K562 (cell line): ENCODE data around the gene JRKL. TPM values are rescaled to one million over a fixed set of nuclear protein-coding genes. Genes with fewer than 3 reads are reported as not detected.

Source experiments
- ATAC-seq: fragments of 200-7000 bp; cut with Tn5 transposase; 3 replicates; pipeline ENCODE4 v1.9.1; 2020; ENCODE audit warnings: moderate library complexity
- BruUV-seq: library from RNA; stranded (reverse); fragments of 400-500 nt; replicated peaks from 2 replicates; lab custom pipeline; 2021; lab: Mats Ljungman, UMichigan
- CTCF ChIA-PET: fragments of 300-600 bp; formaldehyde crosslinking; extraction: SDS; loops from one replicate; lab custom pipeline; 2021; ENCODE audit warnings: low intra/inter-chr PET ratio; lab: Yijun Ruan, JAX
- POLR2A ChIA-PET: fragments of 300-600, 350-650 bp; sonication (Branson Sonifier 250); formaldehyde crosslinking; extraction: SDS; loops from one replicate; lab custom pipeline; 2021; ENCODE audit warnings: antibody characterized with exemption, inconsistent platforms; lab: Yijun Ruan, JAX
- DNase-seq, 4 experiments: peaks; one replicate each; pipeline versions ENCODE4 v3.0.0 to v3.0.0-alpha.2; 2011 to 2018; ENCODE audit warnings: low spot score in 3 of 4, mixed read lengths in 3 of 4; ENCODE audit errors: extremely low read depth in 1 of 4
- FAIRE-seq: peaks from 2 replicates; lab custom pipeline; 2011; peaks lifted over from hg19 to GRCh38; lab: Jason Lieb, UNC
- H2AFZ ChIP-seq: 2 replicates; pipeline ENCODE4 v1.6.0; 2011; ENCODE audit warnings: low read depth, low read length, control low read depth, inconsistent platforms
- H3K27ac ChIP-seq: fragments of 200-600 bp; 3 replicates; pipeline ENCODE4 v1.8.0; 2011; ENCODE audit warnings: low read depth, mild to moderate bottlenecking, control low read depth, inconsistent platforms, low read length, moderate library complexity, mixed read lengths; ENCODE audit errors: extremely low read depth
- H3K27me3 ChIP-seq, 2 experiments: fragments of 300-600 bp in 1 of 2; 2 replicates in 1 of 2; 3 replicates in 1 of 2; pipeline versions ENCODE4 v1.6.0 to v1.8.0; 2011; ENCODE audit warnings: inconsistent platforms in 2 of 2, low read length in 2 of 2, mild to moderate bottlenecking in 1 of 2, mixed read lengths in 1 of 2, moderate library complexity in 1 of 2; ENCODE audit not compliant: control insufficient read depth in 2 of 2, insufficient read depth in 2 of 2
- H3K36me3 ChIP-seq: fragments of 300-600 bp; 3 replicates; pipeline ENCODE4 v1.8.0; 2011; ENCODE audit warnings: mild to moderate bottlenecking, low read length, inconsistent platforms; ENCODE audit not compliant: control insufficient read depth, insufficient read depth
- H3K4me1 ChIP-seq, 2 experiments: fragments of 200-600 bp in 1 of 2; replicated peaks in 1 of 2; 2 replicates in 1 of 2; 3 replicates in 1 of 2; pipeline versions ENCODE4 v1.5.1 to v1.8.0; 2011; ENCODE audit warnings: inconsistent platforms in 2 of 2, low read length in 2 of 2, mild to moderate bottlenecking in 1 of 2, mixed read lengths in 1 of 2, moderate library complexity in 1 of 2; ENCODE audit not compliant: control insufficient read depth in 2 of 2, insufficient read depth in 2 of 2
- H3K4me2 ChIP-seq: 2 replicates; pipeline ENCODE4 v1.6.1; 2011; ENCODE audit warnings: low read length, control low read depth, inconsistent platforms, mixed read lengths; ENCODE audit not compliant: insufficient read depth
- H3K4me3 ChIP-seq: fragments of 200-600 bp; sonication (generic), shearing (Covaris generic); 2 replicates; pipeline ENCODE4 v1.5.1; 2016; ENCODE audit warnings: control low read depth, inconsistent platforms
- H3K79me2 ChIP-seq: fragments of 200-600 bp; 3 replicates; pipeline ENCODE4 v1.8.0; 2011; ENCODE audit warnings: low read length, inconsistent platforms; ENCODE audit not compliant: control insufficient read depth, insufficient read depth
- H3K9ac ChIP-seq, 2 experiments: 2 replicates each; pipeline versions ENCODE4 v1.6.0 to v1.6.1; 2011; ENCODE audit warnings: low read depth in 2 of 2, low read length in 2 of 2, control low read depth in 1 of 2, inconsistent platforms in 1 of 2, mild to moderate bottlenecking in 1 of 2, mixed read lengths in 1 of 2; ENCODE audit not compliant: insufficient read depth in 1 of 2
- H3K9me1 ChIP-seq: one replicate; pipeline ENCODE4 v1.6.0; 2011; ENCODE audit warnings: inconsistent platforms, mild to moderate bottlenecking, low read length, moderate library complexity; ENCODE audit not compliant: control insufficient read depth, insufficient read depth
- H3K9me3 ChIP-seq: replicated peaks from 2 replicates; pipeline ENCODE4 v1.5.1; 2011; ENCODE audit warnings: low read depth, low read length, inconsistent platforms; ENCODE audit not compliant: control insufficient read depth, insufficient read depth
- H4K20me1 ChIP-seq: replicated peaks from 2 replicates; pipeline ENCODE4 v1.6.1; 2011; ENCODE audit warnings: low read length, inconsistent platforms, mixed read lengths; ENCODE audit not compliant: control insufficient read depth, insufficient read depth
- FOXA3 ChIP-seq, 2 experiments: fragments of 450-650 bp in 1 of 2; sonication (generic) in 1 of 2; formaldehyde crosslinking; IDR thresholded peaks in 1 of 2; conservative IDR thresholded peaks in 1 of 2; 2 replicates each; pipeline versions ENCODE4 v1.4.0 to v1.8.0; 2020 to 2022; ENCODE audit warnings: mild to moderate bottlenecking in 2 of 2, missing genetic modification reagents in 1 of 2
- ILK ChIP-seq: fragments of 450-650 bp; IDR thresholded peaks from 2 replicates; pipeline ENCODE4 v1.6.1; 2016; ENCODE audit warnings: missing genetic modification characterization, low read depth, mild to moderate bottlenecking, missing compliant biosample characterization, moderate library complexity, borderline replicate concordance
- KLF6 ChIP-seq: fragments of 250-450 bp; sonication (Bioruptor Pico); IDR thresholded peaks from 2 replicates; pipeline ENCODE4 v1.4.0; 2020; ENCODE audit warnings: mild to moderate bottlenecking, moderate library complexity, borderline replicate concordance
- SREBF1 ChIP-seq: fragments of 150-350 bp; IDR thresholded peaks from 2 replicates; pipeline ENCODE4 v1.6.1; 2014; ENCODE audit warnings: antibody characterized with exemption, low read depth, low read length, borderline replicate concordance
- SRF ChIP-seq, 2 experiments: fragments of 250-450, 450-650 bp in 1 of 2; sonication (Bioruptor Pico) in 1 of 2; sonication (generic) in 1 of 2; formaldehyde crosslinking; IDR thresholded peaks; 2 replicates each; pipeline versions ENCODE4 v1.5.0 to v1.5.1; 2020 to 2022; ENCODE audit warnings: mild to moderate bottlenecking in 1 of 2, missing genetic modification reagents in 1 of 2
- WGBS: fragments of 100-300 bp; shearing (Covaris generic); methylation state at CpG from one replicate; pipeline ENCODE4 v1.1.6; 2016; ENCODE audit warnings: low coverage, mixed read lengths; ENCODE audit not compliant: insufficient coverage; ENCODE audit errors: missing lambda C conversion rate; 5-methylcytosine and 5-hydroxymethylcytosine counted together
- in situ Hi-C: fragments of 300-500 bp; cut with MboI; formaldehyde crosslinking; loops from 4 replicates; pipeline ENCODE4 v1.15.0; 2018; ENCODE audit warnings: inconsistent platforms, mixed read lengths
- intact Hi-C: fragments of 100-400 bp; cut with micrococcal nuclease; formaldehyde crosslinking; loops from 2 replicates; pipeline ENCODE4 v1.14.2; 2022
- polyA plus RNA-seq, 8 experiments: library from polyadenylated mRNA; depleted of rRNA in 4 of 8; stranded (reverse) in 5 of 8; unstranded in 3 of 8; fragments of >200 nt; fragmentation: Nextera tagmentation in 2 of 8; fragmentation: Illumina TruSeq in 1 of 8; extraction: Ambion mirVana in 2 of 8; extraction: Trizol in 1 of 8; gene quantifications; 2 replicates each; pipeline versions ENCODE4 v1.2.1 to v1.2.3, GENCODE V29; 2011 to 2014; ENCODE audit warnings: inconsistent platforms in 1 of 8, missing spikeins in 1 of 8
- total RNA-seq, 7 experiments: library from RNA; depleted of rRNA in 6 of 7; stranded (reverse); fragments of >200 nt in 6 of 7; fragmentation: Illumina TruSeq in 2 of 7; extraction: Trizol in 2 of 7; gene quantifications; 2 replicates each; pipeline versions ENCODE4 v1.2.1 to v1.2.3, GENCODE V29; 2011 to 2021; ENCODE audit warnings: low replicate concordance in 1 of 7
- TF ChIP-seq, protein P1 (sequence below), 2 experiments: fragments of 450-650 bp in 1 of 2; sonication (generic) in 1 of 2; formaldehyde crosslinking in 1 of 2; IDR thresholded peaks in 1 of 2; conservative IDR thresholded peaks in 1 of 2; 2 replicates each; pipeline versions ENCODE4 v1.6.1 to v1.8.1; 2016 to 2023; ENCODE audit warnings: mild to moderate bottlenecking in 2 of 2, moderate library complexity in 2 of 2, inconsistent platforms in 1 of 2, missing genetic modification reagents in 1 of 2
- TF ChIP-seq, protein P2 (sequence below): IDR thresholded peaks from 2 replicates; pipeline ENCODE4 v1.6.1; 2014; ENCODE audit warnings: antibody characterized with exemption

JRKL gene
- total and polyA plus RNA-seq, 9 of the 15 experiments (the other 6 are each of a cell fraction or from before 2014, with no cell fraction given) = 4.5 to 14.8 (median 8.5) TPM

DNA sequence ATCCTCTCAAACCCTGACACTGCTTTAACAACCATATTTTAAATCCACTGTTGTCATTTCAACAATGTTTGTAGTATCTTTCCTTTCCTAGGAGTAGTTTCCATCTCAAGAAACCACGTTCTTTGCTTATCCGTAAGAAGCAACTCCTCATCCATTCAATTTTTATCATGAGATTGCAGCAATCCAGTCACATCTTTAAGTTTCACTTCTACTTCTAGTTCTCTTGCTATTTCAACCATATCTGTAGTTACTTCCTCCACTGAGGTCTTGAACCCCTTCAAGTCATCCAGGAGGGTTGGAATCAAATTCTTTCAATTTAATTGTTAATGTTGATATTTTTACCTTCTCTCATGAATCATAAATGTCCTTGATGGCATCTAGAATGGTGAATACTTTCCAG is 22.5 kb upstream of the JRKL start:
- 44% methylated on average over 2 of the region's 2 CpGs for WGBS
- H3K36me3 ChIP-seq = peaks cover 20% of the 10 kb centered on the region; the same call in 2 of the 3 replicates
- in situ Hi-C loops (no loop called here), intact Hi-C loops (no loop called here)
- no peak for TF ChIP-seq SRF (CRISPR knock-in tag; IDR thresholded peaks at IDR 0.05)
- TF ChIP-seq, protein P1, sequence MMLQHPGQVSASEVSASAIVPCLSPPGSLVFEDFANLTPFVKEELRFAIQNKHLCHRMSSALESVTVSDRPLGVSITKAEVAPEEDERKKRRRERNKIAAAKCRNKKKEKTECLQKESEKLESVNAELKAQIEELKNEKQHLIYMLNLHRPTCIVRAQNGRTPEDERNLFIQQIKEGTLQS (IDR thresholded peaks at IDR 0.05) = no peak
- TF ChIP-seq, protein P1 (CRISPR knock-in tag; conservative IDR thresholded peaks at IDR 0.05) = no peak
- no peak for TF ChIP-seq SREBF1
- TF ChIP-seq KLF6 (CRISPR knock-in tag) = no peak
- TF ChIP-seq, protein P2, sequence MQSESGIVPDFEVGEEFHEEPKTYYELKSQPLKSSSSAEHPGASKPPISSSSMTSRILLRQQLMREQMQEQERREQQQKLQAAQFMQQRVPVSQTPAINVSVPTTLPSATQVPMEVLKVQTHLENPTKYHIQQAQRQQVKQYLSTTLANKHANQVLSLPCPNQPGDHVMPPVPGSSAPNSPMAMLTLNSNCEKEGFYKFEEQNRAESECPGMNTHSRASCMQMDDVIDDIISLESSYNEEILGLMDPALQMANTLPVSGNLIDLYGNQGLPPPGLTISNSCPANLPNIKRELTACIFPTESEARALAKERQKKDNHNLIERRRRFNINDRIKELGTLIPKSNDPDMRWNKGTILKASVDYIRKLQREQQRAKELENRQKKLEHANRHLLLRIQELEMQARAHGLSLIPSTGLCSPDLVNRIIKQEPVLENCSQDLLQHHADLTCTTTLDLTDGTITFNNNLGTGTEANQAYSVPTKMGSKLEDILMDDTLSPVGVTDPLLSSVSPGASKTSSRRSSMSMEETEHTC = no peak
- TF ChIP-seq ILK (tag) = no peak
- no peak for TF ChIP-seq FOXA3 (CRISPR knock-in tag; conservative IDR thresholded peaks at IDR 0.05 in 1 of 2, IDR thresholded peaks at IDR 0.05 in 1 of 2)
- CTCF ChIA-PET = interaction anchor here (0.6 kb wide), 1 partner anchor 76 kb away, joined by 3 read pairs; no protein-coding TSS in a partner anchor
- H3K9me1 ChIP-seq = no peaks in the 10 kb centered on the region
- DNase-seq (no peak), ATAC-seq (no peak), FAIRE-seq (no peak)
- no peak overlapping the region for H2AFZ ChIP-seq
- POLR2A ChIA-PET = no interaction called here
- no peaks in the 10 kb centered on the region for H4K20me1 ChIP-seq
- H3K4me3 ChIP-seq = no peak overlapping the region
- H3K27me3 ChIP-seq = no peaks in the 10 kb centered on the region
- H3K9me3 ChIP-seq = no peaks in the 10 kb centered on the region
- H3K4me1 ChIP-seq = peaks cover 0 to 8% of the 10 kb centered on the region in 2 experiments; a peak in 3 of 5 replicates
- no peak overlapping the region for H3K4me2 ChIP-seq
- no peak overlapping the region for H3K9ac ChIP-seq
- H3K27ac ChIP-seq = no peak overlapping the region
- no TSS peak for BruUV-seq
- no peaks in the 10 kb centered on the region for H3K79me2 ChIP-seq
